Measurements from ENCODE around the gene MPHOSPH10.
"Not testable (repeated sequence)": the region's sequence is repeated elsewhere in the genome, so short reads cannot be mapped to it uniquely, and the experiment has no call there.

The MPHOSPH10 gene

GRCh38 chr2:71130152-71130904 is at the start of gene MPHOSPH10, which contains the start of gene MCEE:
MPHOSPH10 (plus strand) TSS chr2:71130634; CDS start chr2:71130666, 32 bp downstream.
MCEE (minus strand) TSS chr2:71130229; CDS start chr2:71130219, 10 bp downstream.
- in situ Hi-C loops (cut with HindIII; ENCODE audit: low sequenced_read_pairs): no loop called here

DNA sequence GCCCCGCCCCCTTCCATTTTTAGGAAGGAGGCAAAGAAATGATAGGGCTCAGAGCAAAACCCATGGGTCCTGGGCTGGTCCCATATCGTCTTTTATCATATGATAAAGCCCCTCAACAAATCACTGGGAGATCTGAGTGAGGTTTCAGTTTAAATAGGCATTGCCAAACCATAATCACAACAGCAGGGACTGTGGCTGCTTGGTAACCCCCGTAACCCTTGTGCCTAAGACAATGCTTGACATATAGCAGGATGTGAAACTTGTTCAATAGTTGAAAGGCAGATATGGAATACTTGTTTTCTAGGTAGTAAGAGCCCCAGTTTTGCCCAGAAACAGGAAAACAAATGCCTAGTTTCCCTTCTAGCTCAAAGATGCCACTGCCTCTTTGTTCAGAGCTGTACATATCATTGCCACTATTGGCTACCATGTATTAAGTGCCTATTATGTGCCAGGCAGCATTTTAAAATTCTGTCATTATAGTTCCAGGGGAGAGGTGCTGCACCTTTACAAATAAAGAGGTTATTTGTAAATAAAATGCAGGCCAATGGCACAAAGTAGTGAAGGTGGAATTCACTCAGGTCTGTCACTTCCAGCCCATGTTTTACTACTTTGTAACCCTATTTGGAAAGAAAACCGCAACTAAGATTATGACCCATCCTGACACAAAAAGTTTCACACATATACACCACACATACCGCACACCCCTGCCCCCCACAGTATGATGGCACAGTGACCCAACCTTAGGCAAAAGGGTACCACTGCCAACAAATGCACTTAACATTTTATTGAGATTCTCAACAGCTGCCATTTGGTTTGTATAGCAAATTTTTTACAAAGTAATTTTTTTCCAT is 47.8 kb upstream of the MPHOSPH10 start:
- in situ Hi-C loops (cut with HindIII; ENCODE audit: low sequenced_read_pairs): no loop called here

DNA sequence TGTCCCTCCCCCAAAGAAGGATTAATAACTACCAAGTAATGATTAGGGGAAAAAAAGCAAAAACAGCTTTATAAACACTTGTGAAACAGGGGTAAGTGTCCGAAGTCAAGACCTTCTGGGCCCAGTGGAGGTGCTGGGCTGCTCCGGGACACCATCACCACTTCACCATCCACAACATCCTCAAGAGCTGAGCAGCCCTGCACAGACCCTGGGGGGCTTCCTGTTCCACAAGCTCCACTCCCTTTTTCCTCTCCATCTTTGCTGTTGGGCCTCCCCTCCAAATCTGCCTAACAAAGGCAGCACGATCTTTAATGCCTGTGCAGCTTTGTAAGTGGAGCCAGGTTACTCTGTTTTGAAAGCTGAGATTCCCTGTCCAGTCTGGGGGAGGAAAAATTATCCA is 47.1 kb upstream of the MPHOSPH10 start:
- in situ Hi-C loops (cut with HindIII; ENCODE audit: low sequenced_read_pairs): not testable (repeated sequence)

- in situ Hi-C loops (cut with HindIII; ENCODE audit: low sequenced_read_pairs): not testable (repeated sequence)
Observed at GRCh38 chr2:71083752-71084312, 46.6 kb upstream of the MPHOSPH10 start.

DNA sequence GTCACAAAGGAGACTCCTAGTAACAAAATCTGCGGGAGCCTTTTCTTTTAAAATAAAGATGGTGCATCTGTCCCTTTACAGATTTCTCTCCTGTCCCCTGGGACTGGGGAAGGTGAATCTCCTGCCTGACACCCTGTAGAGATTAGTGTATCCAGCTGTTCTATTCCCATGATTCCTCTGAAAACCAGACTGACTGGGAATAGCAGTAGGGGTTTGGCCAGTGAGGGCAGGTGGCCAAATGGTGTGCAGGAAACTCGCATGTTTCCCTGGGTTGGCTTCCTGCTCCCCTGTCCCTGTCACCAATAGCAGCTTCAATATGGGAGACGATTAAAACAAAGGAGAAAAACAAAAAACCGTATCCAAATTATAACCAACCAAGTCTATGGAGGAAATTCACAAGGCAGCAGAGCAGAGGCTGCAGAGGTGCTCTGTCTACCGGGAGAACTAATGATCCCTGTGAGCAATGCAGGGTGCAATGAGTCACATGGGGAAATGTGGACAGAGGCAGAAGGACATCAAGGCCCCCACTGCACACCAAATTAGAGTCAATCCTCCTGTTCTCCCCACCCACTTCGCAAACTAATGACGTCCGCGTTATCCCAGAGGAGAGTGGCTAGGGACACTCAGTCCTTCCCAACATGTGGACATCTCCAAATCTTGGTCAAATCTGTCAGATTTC is 45.0 kb upstream of the MPHOSPH10 start:
- in situ Hi-C loops (cut with HindIII; ENCODE audit: low sequenced_read_pairs): not testable (repeated sequence)

DNA sequence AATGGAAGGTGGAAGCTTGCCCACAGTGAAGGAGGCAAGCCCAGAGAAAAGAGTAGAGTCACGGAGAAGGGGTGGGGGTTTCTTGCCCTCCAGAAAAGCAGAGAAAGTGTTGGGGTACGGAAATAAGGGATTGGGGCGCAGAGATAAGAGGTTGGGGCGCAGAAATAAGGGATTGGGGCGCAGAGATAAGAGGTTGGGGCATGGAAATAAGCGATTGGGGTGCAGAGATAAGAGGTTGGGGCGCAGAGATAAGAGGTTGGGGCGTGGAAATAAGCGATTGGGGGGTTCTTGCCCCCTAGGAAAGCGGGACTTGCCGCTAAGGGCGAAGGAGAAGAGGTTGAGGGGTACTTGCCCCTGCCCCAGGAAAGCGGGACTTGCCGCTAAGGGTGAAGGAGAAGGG is 41.0 kb upstream of the MPHOSPH10 start:
- in situ Hi-C loops (cut with HindIII; ENCODE audit: low sequenced_read_pairs): not testable (repeated sequence)

DNA sequence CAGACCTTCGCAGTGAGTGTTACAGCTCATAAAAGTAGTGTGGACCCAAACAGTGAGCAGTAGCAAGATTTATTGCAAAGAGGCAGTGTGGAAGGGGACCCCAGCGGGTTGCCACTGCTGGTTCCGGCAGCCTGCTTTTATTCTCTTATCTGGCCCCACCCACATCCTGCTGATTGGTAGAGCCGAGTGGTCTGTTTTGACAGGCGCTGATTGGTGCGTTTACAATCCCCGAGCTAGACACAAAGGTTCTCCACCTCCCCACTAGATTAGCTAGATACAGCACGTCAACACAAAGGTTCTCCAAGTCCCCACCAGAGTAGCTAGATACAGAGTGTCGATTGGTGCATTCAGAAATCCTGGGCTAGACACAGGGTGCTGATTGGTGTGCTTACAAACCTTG is 38.6 kb upstream of the MPHOSPH10 start:
- in situ Hi-C loops (cut with HindIII; ENCODE audit: low sequenced_read_pairs): not testable (repeated sequence)

DNA sequence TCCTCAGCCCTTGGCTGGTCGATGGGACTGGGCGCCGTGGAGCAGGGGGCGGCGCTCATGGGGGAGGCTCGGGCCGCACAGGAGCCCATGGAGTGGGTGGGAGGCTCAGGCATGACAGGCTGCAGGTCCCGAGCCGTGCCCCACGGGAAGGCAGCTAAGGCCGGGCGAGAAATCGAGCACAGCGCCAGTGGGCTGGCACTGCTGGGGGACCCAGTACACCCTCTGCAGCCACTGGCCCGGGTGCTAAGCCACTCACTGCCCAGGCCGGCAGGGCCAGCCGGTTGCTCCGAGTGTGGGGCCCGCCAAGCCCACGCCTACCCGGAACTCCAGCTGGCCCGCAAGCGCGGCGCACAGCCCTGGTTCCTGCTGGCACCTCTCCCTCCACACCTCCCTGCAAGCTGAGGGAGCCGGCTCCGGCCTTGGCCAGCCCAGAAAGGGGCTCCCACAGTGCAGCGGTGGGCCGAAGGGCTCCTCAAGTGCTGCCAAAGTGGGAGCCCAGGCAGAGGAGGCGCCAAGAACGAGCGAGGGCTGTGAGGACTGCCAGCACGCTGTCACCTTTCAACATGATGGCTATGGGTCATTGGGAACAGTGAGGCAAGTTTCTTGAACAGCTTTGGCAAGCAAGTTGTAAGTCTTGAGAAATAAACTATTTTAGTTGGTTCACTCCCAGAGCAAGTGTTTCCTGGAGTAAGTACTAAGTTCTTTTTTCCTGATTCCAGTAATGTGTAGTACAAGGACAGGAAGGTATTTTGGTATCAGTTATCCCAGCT is 37.8 kb upstream of the MPHOSPH10 start:
- in situ Hi-C loops (cut with HindIII; ENCODE audit: low sequenced_read_pairs): not testable (repeated sequence)

GRCh38 chr2:71100195-71100964 is 30.1 kb upstream of the MPHOSPH10 start:
- in situ Hi-C loops (cut with HindIII; ENCODE audit: low sequenced_read_pairs): no loop called here

DNA sequence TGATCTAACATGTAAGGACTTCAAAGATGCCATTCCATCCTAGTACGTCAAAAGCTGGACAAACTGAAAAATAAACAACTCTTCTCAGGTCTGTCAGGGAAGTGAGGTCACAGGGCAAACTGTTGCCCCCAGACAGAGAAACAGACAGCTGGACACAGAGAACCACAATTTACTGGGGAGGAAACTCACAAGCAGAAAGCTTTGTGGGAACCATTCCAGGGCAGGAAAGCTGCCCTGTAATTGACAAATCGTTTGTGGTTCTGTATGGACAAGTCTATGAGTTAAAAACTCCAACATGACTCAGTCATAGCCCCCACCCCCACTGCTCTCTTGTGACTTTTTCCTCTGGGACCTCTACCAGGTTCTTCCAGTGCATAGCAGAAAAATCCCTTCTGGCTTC is 28.8 kb upstream of the MPHOSPH10 start:
- in situ Hi-C loops (cut with HindIII; ENCODE audit: low sequenced_read_pairs): no loop called here

GRCh38 chr2:71102981-71103681 is 27.3 kb upstream of the MPHOSPH10 start:
- in situ Hi-C loops (cut with HindIII; ENCODE audit: low sequenced_read_pairs): no loop called here

DNA sequence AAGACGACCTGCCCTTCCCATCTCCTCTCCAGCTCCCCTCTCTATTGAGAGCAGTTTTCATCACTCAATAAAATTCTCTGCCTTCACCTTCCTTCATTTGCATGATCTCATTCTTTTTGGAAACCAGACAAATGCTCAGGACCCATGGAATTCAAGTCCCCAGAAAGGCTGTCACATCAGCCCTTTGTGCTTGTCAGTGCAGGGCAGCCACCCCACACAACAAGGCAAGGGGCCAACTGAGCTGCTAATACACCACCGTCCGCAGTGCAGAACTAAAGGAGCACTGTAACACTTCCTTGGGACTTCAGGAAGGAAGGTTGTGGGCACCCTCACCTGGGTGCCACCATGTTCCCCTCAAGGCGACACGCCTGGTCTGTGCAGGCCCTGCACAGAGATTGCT is 26.6 kb upstream of the MPHOSPH10 start:
- in situ Hi-C loops (cut with HindIII; ENCODE audit: low sequenced_read_pairs): no loop called here

DNA sequence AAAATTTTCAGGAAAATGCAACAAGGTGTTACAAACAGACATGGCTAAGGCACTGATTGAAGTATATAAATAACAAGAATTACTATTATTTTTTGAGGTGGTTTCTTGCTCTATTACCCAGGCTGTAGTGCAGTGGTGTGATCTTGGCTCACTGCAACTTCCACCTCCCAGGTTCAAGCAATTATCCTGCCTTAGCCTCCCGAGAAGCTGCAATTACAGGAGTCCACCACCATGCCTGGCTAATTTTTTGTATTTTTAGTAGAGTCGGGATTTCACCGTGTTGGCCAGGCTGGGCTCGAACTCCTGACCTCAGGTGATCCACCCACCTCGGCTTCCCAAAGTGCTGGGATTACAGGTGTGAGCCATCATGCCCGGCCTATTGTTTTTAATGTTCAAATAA is 24.0 kb upstream of the MPHOSPH10 start:
- in situ Hi-C loops (cut with HindIII; ENCODE audit: low sequenced_read_pairs): not testable (repeated sequence)

DNA sequence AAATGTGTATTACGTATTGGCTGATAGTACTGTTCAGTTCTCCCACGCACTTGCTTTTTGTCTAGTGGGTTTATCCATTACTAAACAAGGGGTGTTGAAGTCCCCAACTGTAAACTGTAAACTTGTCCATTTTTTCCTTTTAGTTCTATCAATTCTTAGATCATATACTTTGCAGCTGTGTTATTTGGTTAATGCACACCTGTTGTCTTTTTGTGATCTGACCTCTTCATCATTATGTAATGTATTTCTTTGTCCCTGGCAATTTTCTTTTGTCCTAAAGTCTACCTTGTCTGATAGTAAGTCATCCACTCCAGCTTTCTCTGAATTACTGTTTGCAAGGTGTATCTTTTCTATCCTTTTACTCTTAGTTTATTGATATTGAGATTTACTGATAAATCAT is 22.3 kb upstream of the MPHOSPH10 start:
- in situ Hi-C loops (cut with HindIII; ENCODE audit: low sequenced_read_pairs): no loop called here

- in situ Hi-C loops (cut with HindIII; ENCODE audit: low sequenced_read_pairs): no loop called here
Observed at GRCh38 chr2:71113843-71114242, 16.6 kb upstream of the MPHOSPH10 start.

- in situ Hi-C loops (cut with HindIII; ENCODE audit: low sequenced_read_pairs): no loop called here
Observed at GRCh38 chr2:71117063-71117462, 13.4 kb upstream of the MPHOSPH10 start.

- in situ Hi-C loops (cut with HindIII; ENCODE audit: low sequenced_read_pairs): no loop called here
Observed at GRCh38 chr2:71120195-71120594, 10.2 kb upstream of the MPHOSPH10 start.

DNA sequence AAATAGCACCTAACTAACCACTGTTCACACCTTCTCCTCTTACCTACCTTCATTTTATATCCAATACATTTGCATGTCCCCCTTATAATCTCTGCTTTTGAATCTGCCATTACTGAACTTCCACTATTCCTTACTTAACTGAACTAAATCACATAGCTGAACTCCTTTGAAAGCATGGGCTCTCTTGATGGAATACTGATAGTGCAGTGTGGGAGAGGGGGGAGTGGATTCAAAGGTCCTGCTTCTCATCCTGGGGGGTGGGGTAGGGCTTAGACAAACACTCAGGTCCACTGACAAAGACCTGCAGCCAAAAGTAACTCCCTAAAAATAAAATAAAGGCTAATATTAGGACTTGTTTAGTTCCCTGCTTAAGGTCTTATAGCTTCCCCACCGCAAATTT is 9.0 kb upstream of the MPHOSPH10 start:
- in situ Hi-C loops (cut with HindIII; ENCODE audit: low sequenced_read_pairs): no loop called here
